ENCODE measurements around the gene MLC1.
"Not testable (repeated sequence)": the region's sequence is repeated elsewhere in the genome, so short reads cannot be mapped to it uniquely, and the experiment has no call there.

Gene MLC1

GRCh38 chr22:50102946-50103345, 17.7 kb upstream of the MLC1 start:
- DNase-seq (ENCODE audit: low read depth, low spot score), result no peak

- no peak for DNase-seq (ENCODE audit: low read depth, low spot score)
These were observed 16.8 kb upstream of the MLC1 start for GRCh38 chr22:50101870-50102565.

DNA sequence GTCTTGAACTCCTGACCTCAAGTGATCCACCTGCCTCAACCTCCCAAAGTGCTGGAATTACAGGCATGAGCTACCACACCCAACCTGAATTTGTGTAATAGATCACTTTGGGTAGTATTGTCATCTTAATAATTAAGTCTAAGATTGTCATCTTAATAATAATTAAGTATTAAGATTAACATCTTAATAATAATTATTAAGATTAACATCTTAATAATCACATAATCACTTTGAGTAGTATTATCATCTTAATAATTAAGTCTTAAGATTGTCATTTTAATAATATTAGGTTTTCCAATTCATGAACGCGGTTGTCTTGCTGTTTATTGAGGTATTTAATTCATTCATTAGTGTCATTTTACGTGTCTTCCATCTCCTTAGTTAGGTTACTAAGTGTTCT, 12.8 kb upstream of the MLC1 start:
- no peak for DNase-seq (ENCODE audit: low read depth, low spot score)

- DNase-seq (ENCODE audit: low read depth, low spot score), result no peak
These were observed 7.1 kb upstream of the MLC1 start for GRCh38 chr22:50092342-50092741.

DNA sequence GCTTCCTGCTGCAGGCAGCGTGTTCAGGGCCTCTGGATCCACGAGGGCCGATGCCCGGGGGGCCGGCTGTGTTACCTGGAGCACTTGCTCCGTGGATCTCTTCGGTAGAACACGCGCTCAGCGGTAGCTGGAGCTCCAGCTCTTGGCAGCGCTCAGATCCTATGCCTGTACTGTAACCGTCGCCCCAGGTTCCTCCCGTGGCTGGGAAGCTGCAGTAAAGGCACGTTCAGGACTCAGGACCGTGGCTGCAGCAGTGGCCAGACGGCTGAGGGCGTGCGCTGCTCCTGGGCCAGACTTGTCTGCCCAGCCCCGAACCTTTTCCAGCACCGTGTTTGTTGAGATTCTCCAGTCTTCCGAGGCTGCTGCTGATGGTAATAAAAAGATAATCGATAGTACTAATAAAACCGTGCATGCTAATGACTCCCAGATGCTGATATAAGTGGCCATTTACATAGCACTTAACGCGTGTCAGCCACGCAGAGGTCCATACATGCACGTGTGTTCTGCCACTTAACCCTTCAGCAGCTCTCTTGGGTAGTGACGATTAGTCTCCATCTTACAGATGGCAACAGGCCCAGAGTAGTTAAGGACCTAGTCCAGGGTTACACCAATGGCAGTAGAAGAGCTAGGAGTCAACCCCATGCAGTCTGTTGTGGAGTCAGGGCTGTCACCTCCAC, 6.0 kb upstream of the MLC1 start:
- DNase-seq (ENCODE audit: low read depth, low spot score), result no peak

DNA sequence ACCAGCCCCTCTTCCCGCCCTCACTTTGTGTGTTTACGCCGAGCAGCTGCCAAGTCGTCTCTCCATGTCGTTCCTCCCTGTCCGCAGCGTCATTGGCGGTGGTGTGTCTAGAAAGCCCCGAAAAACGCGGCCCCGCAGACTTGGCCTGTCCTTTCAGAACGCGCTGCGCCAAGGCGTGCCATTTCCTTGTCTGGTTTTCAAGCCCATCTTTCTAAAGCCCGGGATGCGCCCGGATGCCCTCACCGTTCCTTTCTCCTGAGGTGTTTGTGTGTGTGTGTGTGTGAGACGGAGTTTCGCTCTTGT, 5.1 kb upstream of the MLC1 start:
- DNase-seq (ENCODE audit: low read depth, low spot score), result no peak

DNA sequence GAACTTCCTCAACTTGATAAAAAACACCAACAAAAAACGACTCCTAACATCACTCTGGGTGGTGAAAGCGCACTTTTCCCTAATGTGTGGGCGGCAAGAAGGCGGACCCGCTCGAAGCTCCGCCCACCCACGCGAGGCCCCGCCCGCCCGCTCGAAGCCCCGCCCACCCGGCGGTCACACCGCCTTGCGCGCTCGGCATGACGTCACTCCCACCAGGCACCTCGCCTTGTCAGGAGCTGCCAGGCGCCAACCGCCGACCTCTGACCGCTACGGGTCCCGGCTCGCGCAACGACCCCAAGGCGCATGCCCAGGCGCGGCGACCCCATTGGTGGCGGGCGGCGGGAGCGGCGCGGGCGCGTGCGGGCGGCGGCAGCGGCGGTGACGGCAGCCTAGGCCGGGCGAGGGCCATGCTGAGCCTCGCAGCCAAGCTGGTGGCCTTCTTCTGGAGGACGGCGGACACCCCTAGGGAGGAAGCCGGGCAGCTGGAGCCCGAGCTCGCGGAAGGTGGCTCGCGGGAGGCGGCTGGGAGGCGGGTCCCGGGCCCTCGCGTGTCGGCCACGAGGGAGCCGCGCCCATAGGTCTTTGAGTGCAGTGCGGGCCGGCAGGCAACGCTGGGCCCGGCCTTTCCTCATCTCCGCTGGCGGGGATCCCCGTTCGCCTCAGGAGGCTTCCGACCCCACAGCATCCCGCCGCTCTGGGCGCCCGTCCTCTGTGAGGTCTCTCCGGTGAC, 4.6 kb upstream of the MLC1 start, which contains the start of gene MOV10L1:
TSS of gene MOV10L1 (plus strand) at position 325 of the 730 bp plus-strand sequence. CDS start at position 408, 83 bp downstream.
- no peak for DNase-seq (ENCODE audit: low read depth, low spot score)

DNA sequence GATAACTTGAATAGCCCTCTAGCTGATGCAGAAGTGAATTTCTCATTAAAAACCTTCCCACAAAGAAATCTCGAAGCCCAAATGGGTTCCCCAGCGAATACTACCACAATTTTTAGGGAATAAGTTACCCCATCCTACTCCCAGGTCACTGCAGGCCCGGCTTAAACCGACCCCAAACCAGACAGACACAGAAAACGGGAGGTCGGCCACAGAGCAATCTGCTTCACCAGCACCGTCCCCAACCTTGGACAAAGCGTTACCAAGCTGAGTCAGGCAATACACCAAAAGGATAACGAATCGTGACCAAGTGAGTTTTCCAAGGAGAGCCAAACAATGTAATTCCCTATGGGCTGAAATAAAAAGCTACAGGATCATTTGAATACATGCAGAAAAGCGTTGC, 4.0 kb upstream of the MLC1 start:
- DNase-seq (ENCODE audit: low read depth, low spot score), result no peak

- DNase-seq (ENCODE audit: low read depth, low spot score), result no peak
These were observed 2.9 kb upstream of the MLC1 start for GRCh38 chr22:50088096-50088495.

- no peak for DNase-seq (ENCODE audit: low read depth, low spot score)
These were observed 2.4 kb upstream of the MLC1 start for GRCh38 chr22:50087646-50088045.

DNA sequence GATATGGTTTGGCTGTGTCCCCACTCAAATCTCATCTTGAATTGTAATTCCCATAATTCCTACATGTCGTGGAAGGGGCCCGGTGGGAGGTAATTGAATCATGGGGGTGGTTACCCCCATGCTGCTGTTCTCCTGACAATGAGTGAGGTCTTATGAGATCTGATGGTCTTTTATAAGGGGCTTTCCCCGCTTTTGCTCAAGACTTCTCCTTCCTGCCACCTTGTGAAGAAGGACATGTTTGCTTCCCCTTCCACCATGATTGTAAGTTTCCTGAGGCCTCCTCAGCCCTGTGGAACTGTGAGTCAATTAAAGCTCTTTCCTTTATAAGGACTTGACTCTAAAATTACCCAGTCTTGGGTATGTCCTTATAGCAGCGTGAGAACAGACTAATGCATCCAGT, 1.7 kb upstream of the MLC1 start:
- not testable (repeated sequence) for DNase-seq (ENCODE audit: low read depth, low spot score)

DNA sequence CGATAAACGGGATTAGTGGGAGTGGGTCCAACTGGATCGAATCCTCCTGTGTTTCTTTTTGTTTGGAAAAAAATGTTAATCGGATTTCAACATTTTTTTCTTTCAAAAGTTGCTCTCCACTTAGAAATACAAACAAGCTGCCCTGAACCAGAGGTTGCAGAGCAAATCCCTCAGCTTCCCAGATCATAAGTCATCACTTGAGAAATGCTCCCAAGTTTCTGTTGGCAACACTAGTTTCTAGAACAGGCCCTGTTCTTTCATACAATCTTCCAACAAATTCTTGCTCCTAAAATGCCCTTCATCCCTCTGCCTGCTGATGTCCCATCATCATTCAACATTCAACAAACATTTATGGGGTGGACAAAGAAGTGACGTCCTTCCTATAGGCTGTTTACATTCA, 1.3 kb upstream of the MLC1 start:
- DNase-seq (ENCODE audit: low read depth, low spot score), result no peak

- no peak for DNase-seq (ENCODE audit: low read depth, low spot score)
These were observed 608 bp downstream of the MLC1 start for GRCh38 chr22:50084614-50085021.

DNA sequence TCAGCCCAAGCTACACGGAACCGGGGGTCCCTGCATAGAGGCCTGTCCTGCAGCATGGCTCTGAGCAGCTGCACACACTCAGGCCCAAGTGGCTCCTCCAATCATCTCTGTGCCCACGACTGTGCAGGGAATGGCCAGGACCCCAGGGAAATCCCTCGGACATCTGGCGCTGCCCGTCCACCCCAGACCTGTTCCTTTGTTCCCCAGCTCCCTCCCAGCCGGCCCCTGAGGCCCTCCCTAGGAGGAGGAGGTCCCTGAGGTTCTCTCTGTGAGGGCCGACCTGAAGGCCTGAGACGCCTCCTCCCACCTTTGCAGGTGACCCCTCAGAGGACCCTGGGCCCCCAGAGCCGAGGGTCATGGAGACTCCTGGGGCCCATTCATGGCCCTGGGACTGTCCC, 1.1 kb downstream of the MLC1 start:
- no peak for DNase-seq (ENCODE audit: low read depth, low spot score)

DNA sequence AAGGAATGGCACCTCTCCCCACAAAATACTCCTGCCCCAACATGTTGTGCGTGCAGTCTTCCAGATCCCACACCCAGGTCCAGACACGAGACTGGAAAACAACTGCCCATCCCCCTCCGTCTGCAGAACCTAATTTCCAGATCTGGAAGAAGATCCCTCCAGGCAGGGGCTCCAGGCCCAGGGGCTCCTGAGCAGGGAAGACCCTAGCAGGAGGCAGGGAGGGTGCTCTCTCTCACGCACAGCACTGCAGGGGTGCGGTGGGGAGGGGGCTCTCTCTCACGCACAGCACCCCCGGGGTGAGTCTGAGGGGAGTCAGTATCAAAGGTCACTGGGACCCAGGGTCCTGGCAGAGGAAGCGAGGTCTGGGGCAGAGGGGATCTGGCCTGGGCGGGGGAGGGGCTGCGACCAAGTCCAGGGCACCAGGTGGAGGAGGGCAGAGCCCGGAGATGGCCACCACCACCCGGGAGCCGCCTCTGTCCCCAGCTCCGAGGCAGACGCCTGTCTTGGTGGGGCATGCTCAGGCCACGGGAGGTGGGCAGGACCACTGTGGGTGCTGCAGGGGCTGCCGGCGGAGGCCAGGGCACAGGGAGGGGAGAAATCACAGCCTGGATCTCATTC, 1.7 kb downstream of the MLC1 start:
- DNase-seq (ENCODE audit: low read depth, low spot score), result no peak

GRCh38 chr22:50082961-50083461, 2.2 kb downstream of the MLC1 start:
- DNase-seq (ENCODE audit: low read depth, low spot score), result no peak

DNA sequence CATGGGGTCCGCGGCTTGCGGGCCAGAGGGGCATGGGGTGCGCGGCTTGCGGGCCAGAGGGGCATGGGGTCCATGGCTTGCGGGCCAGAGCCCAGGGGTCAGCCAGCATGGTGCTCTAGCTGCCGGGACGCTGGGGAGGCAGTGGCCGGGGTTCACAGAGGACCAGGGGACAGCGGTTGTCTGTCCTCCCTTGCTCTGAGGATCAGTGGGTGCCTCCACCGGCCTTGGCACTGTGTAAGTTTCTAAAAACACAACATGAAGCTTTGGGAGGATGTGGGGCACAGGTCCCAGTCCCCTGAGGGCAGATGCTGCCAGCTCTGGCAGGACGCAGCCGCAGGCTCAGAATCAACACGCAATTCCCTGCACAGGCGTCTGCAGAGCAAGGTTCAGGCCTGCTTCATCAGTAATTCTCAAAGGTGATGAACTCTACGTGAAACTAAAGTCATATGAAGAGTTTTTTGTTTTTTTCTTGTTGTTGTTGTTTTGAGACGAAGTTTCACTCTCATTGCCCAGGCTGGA, 3.0 kb downstream of the MLC1 start:
- DNase-seq (ENCODE audit: low read depth, low spot score), result no peak

DNA sequence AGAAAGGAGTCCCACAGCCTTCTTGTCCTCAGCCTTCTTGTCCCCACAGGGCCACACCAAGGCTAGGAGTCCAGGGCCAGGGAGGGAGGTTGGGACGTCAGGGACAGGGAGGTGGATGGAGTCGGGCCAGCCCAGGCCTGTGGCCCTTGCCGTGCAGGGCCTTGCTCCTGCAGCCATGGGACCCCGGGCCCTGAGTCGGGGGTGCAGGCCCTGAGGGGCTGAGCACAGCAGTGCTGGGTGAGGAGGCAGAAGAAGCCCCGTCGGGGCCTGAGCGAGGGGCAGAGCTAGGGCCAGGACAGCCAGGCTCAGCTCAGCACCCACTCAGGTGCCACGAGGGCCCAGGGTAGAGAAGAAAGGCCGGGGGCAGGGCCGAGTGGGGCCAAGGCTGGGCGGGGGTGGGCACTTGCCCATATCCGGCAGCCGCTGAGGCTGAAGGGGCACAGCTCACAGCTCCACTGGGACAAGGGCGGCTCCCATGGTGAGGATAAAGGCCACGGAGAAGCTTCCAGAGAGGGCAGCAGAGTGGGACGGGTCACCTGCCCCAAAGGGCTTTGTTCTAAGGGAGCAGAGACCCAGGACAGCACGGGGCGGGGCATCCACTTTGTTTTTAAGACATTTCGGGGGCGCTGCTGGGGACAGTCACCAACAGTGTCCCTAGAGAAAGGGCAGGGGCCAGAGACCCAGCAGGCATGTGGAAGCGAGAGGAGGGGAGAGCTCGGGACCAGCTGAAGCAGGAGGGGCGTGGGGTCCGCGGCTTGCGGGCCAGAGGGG, 3.6 kb downstream of the MLC1 start:
- no peak for DNase-seq (ENCODE audit: low read depth, low spot score)

DNA sequence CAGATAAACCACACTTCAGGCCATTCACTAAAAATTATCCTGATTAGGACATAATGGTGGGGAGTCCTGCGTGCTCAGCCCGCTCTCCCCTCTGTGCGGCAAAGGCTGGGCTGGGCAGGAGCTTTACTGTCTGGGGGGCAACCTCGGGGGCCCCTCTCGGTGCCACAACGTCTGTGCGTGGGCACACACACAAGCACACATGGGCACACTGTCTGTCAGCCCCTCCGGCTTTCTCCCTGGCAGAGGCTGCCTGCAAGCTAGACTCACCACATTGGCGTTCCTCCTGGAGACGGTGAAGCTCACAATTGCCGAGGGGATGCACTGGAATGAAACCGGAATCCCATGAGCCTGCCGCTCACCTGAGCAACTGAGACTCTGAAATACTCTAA, 5.2 kb downstream of the MLC1 start:
- DNase-seq (ENCODE audit: low read depth, low spot score), result no peak

- DNase-seq (ENCODE audit: low read depth, low spot score), result no peak
These were observed 6.5 kb downstream of the MLC1 start for GRCh38 chr22:50078761-50079160.

DNA sequence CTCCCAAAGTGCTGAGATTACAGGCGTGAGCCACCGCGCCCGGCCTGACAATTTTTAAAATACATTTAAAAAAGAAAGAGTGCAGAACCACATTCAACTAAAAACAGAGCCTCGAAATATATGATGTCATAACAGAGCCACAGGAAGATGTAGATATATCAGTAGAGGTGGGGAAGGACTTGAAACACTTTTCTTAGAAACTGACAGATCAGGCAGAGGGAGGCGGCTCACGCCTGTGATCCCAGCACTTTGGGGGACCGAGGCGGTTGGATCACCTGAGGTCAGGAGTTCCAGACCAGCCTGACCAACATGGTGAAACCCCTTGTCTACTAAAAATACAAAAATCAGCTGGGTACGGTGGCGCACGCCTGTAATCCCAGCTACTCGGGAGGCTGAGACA, 7.0 kb downstream of the MLC1 start:
- no peak for DNase-seq (ENCODE audit: low read depth, low spot score)
